ENCODE results near the gene EID1.
"Not testable (repeated sequence)": the region's sequence is repeated elsewhere in the genome, so short reads cannot be mapped to it uniquely, and the experiment has no call there.

DNA sequence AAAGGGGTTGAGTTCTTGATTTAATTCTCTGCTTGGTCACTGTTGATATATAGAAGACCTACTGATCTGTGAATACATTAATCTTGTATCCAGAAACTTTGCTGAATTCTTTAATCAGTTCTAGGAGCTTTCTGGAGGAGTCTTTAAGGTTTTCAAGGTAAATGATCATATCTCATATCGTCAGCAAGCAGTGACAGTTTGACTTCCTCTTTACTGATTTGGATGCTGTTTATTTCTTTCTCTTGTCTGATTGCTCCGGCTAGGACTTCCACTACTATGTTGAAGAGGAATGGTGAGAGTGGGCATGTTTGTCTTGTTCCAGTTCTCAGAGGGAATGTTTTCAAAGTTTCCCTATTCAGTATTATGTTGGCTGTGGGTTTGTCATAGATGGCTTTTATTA, 31.4 kb downstream of the EID1 start:
- not testable (repeated sequence) for TF ChIP-seq CTCF (conservative IDR thresholded peaks at IDR 0.05; ENCODE audit: low read depth, low read length); EZH2 (IDR thresholded peaks at IDR 0.05; ENCODE audit: borderline replicate concordance, low read depth, low read length, poor library complexity, severe bottlenecking)

Measured in A673 (cell line).